Measurements from ENCODE around the gene CSNK1G2. TPM values are rescaled to one million over a fixed set of nuclear protein-coding genes. Genes with fewer than 3 reads are reported as not detected.
"Not testable (repeated sequence)": the region's sequence is repeated elsewhere in the genome, so short reads cannot be mapped to it uniquely, and the experiment has no call there.

CSNK1G2 gene
- total RNA-seq, 4 donors from 2014 or later = 34.1 to 52.6 (median 48.5) TPM

GRCh38 chr19:1984357-1984756 is 43.4 kb downstream of the CSNK1G2 start:
- intact Hi-C loops (cut with DNase I) = no loop called here
- no peak for DNase-seq (ENCODE audit: extremely low spot score)
- no peak overlapping the region for H3K27ac ChIP-seq (replicated peaks in 1 of 4)
- H3K4me3 ChIP-seq = no peak overlapping the region
- no peaks in the 10 kb centered on the region for H3K27me3 ChIP-seq
- no peaks in the 10 kb centered on the region for H3K9me3 ChIP-seq
- no peaks in the 10 kb centered on the region for H3K4me1 ChIP-seq
- TF ChIP-seq EP300 (IDR thresholded peaks at IDR 0.05) (no peak), POLR2AphosphoS5 (IDR thresholded peaks at IDR 0.05) (no peak), POLR2A (IDR thresholded peaks at IDR 0.05; ENCODE audit: low read depth) (no peak)
- TF ChIP-seq, protein P1, sequence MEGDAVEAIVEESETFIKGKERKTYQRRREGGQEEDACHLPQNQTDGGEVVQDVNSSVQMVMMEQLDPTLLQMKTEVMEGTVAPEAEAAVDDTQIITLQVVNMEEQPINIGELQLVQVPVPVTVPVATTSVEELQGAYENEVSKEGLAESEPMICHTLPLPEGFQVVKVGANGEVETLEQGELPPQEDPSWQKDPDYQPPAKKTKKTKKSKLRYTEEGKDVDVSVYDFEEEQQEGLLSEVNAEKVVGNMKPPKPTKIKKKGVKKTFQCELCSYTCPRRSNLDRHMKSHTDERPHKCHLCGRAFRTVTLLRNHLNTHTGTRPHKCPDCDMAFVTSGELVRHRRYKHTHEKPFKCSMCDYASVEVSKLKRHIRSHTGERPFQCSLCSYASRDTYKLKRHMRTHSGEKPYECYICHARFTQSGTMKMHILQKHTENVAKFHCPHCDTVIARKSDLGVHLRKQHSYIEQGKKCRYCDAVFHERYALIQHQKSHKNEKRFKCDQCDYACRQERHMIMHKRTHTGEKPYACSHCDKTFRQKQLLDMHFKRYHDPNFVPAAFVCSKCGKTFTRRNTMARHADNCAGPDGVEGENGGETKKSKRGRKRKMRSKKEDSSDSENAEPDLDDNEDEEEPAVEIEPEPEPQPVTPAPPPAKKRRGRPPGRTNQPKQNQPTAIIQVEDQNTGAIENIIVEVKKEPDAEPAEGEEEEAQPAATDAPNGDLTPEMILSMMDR (IDR thresholded peaks at IDR 0.05) = no peak
- peaks cover 43 to 97% (median 93%) of the 10 kb centered on the region in 4 donors for H3K36me3 ChIP-seq
- 95% methylated on average over 10 of the region's 10 CpGs for WGBS

- H3K36me3 ChIP-seq = peaks cover 48 to 97% (median 93%) of the 10 kb centered on the region in 4 donors
- H3K4me1 ChIP-seq = no peaks in the 10 kb centered on the region
- no peak for DNase-seq (ENCODE audit: extremely low spot score)
- no peak overlapping the region for H3K27ac ChIP-seq (replicated peaks in 1 of 4)
- H3K9me3 ChIP-seq = no peaks in the 10 kb centered on the region
- 78% methylated on average over 21 of the region's 44 CpGs for WGBS
- intact Hi-C loops (cut with DNase I) = no loop called here
- no peaks in the 10 kb centered on the region for H3K27me3 ChIP-seq
- H3K4me3 ChIP-seq = no peak overlapping the region
- TF ChIP-seq POLR2AphosphoS5 (IDR thresholded peaks at IDR 0.05) (no peak), EP300 (IDR thresholded peaks at IDR 0.05) (no peak), POLR2A (IDR thresholded peaks at IDR 0.05; ENCODE audit: low read depth) (no peak)
- TF ChIP-seq, protein P1 (IDR thresholded peaks at IDR 0.05) = no peak
Measured at GRCh38 chr19:1985588-1986356, 44.8 kb downstream of the CSNK1G2 start.

DNA sequence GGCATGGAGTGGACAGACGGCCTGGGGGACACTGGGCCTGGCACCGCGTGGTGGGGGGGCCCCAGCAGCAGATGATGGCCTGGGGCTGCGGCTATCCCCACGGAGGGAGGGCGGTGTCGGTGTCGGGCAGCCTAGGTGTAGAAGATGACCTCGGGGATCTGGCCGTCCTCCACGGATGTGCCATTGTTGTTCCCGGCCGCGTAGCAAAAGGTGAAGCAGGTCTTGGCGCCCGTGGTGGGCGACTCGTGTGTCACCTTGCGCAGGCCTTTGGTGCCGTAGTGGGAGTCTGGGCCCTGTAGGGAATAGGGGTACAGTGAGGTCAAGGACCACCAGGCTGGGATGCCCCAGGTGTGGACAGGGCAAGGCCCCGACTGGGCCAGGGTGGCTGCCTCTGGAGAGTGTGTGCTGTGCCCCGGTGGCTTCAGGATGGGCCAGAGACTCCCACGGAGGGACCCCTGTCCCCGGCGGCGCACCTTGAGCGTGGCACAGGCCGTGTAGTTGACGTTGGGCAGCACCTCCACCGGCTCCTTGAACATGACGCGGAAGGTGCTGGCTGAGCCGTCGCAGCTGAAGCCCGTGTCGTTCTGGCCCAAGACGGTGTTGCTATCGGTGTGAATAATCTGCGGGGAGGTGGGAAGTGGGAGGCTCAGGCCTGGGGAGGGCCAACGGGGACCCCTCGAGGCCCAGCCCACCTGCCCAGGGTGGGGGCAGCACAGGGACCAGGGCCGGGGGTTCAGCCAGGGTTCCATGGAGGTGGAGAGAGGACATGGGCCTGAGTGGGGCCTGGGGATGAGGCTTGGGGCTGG is 45.6 kb downstream of the CSNK1G2 start:
- H3K36me3 ChIP-seq = peaks cover 48 to 97% (median 92%) of the 10 kb centered on the region in 4 donors
- DNase-seq (ENCODE audit: extremely low spot score) = no peak

GRCh38 chr19:1987197-1988187 is 46.5 kb downstream of the CSNK1G2 start:
- Histone ChIP-seq H3K4me3 (no peak overlapping the region), H3K27me3 (no peaks in the 10 kb centered on the region), H3K27ac (replicated peaks in 1 of 4) (no peak overlapping the region), H3K9me3 (no peaks in the 10 kb centered on the region), H3K36me3 (peaks cover 45 to 97% (median 86%) of the 10 kb centered on the region in 4 donors), H3K4me1 (no peaks in the 10 kb centered on the region)
- intact Hi-C loops (cut with DNase I) = no loop called here
- 81% methylated on average over 28 of the region's 42 CpGs for WGBS
- no peak for TF ChIP-seq EP300 (IDR thresholded peaks at IDR 0.05)
- TF ChIP-seq, protein P1 (IDR thresholded peaks at IDR 0.05) = no peak
- DNase-seq (ENCODE audit: extremely low spot score) = no peak

More for the DNA sequence above, 45.6 kb downstream of the CSNK1G2 start:
- H3K4me3 ChIP-seq = no peak overlapping the region
- no peaks in the 10 kb centered on the region for H3K27me3 ChIP-seq
- TF ChIP-seq POLR2AphosphoS5 (IDR thresholded peaks at IDR 0.05) (no peak), POLR2A (IDR thresholded peaks at IDR 0.05; ENCODE audit: low read depth) (no peak), EP300 (IDR thresholded peaks at IDR 0.05) (no peak)
- TF ChIP-seq, protein P1 (IDR thresholded peaks at IDR 0.05) = no peak
- WGBS = 94% methylated on average over 29 of the region's 42 CpGs
- H3K9me3 ChIP-seq = no peaks in the 10 kb centered on the region
- intact Hi-C loops (cut with DNase I) = no loop called here
- no peaks in the 10 kb centered on the region for H3K4me1 ChIP-seq
- no peak overlapping the region for H3K27ac ChIP-seq (replicated peaks in 1 of 4)

- 87% methylated on average over 10 of the region's 10 CpGs for WGBS
- H3K27me3 ChIP-seq; H3K4me1 ChIP-seq; intact Hi-C loops (cut with DNase I); H3K9me3 ChIP-seq; H3K27ac ChIP-seq (replicated peaks in 1 of 4); DNase-seq (ENCODE audit: extremely low spot score); H3K4me3 ChIP-seq: not testable (repeated sequence)
- peaks cover 40 to 98% (median 84%) of the 10 kb centered on the region in 4 donors for H3K36me3 ChIP-seq
Measured at GRCh38 chr19:1988464-1988863, 47.5 kb downstream of the CSNK1G2 start.

Measured in esophagus muscularis mucosa (tissue), 4 donors.